SK-N-SH (cell line): ENCODE data around the gene OGFR. TPM values are rescaled to one million over a fixed set of nuclear protein-coding genes. Genes with fewer than 3 reads are reported as not detected.
A peak's percentile ranks its signal among the peaks of the same experiment; 100 is the strongest.

Source experiments
- CTCF ChIA-PET: fragments of 300-600, 350-600 bp; formaldehyde crosslinking; extraction: SDS; loops from one replicate; lab custom pipeline; 2021; lab: Yijun Ruan, JAX
- POLR2A ChIA-PET: fragments of 350-600 bp; sonication (Branson Sonifier 250); formaldehyde crosslinking; extraction: SDS; loops from one replicate; lab custom pipeline; 2020; ENCODE audit warnings: antibody characterized with exemption, inconsistent platforms; lab: Yijun Ruan, JAX
- DNase-seq: peaks from one replicate; pipeline ENCODE4 v3.0.0; 2012
- H2AFZ ChIP-seq: fragments of 200-600 bp; sonication (generic); 2 replicates; pipeline ENCODE4 v1.8.1; 2016; ENCODE audit warnings: antibody characterized with exemption, mild to moderate bottlenecking, low read depth
- H3F3A ChIP-seq: fragments of 200-600 bp; sonication (generic); replicated peaks from 2 replicates; pipeline ENCODE3; 2016; ENCODE audit warnings: antibody characterized with exemption, mild to moderate bottlenecking; ENCODE audit not compliant: insufficient read depth
- H3K27ac ChIP-seq, 2 experiments: fragments of 200-500 bp in 1 of 2; fragments of 200-600 bp in 1 of 2; sonication (Bioruptor generic) in 1 of 2; sonication (generic), shearing (Covaris generic) in 1 of 2; 2 replicates each; pipeline versions ENCODE4 v1.5.1 to v1.6.1; 2014 to 2016; ENCODE audit warnings: low read depth in 2 of 2, inconsistent platforms in 1 of 2, low read length in 1 of 2, mild to moderate bottlenecking in 1 of 2, mixed read lengths in 1 of 2
- H3K27me3 ChIP-seq: fragments of 200-600 bp; sonication (generic), shearing (Covaris generic); 2 replicates; pipeline ENCODE4 v1.6.1; 2016; ENCODE audit warnings: mixed run types; ENCODE audit not compliant: insufficient read depth
- H3K36me3 ChIP-seq, 2 experiments: fragments of 200-500 bp in 1 of 2; fragments of 200-600 bp in 1 of 2; sonication (Bioruptor generic) in 1 of 2; sonication (generic) in 1 of 2; replicated peaks in 1 of 2; 2 replicates each; pipeline versions ENCODE3 to v1.5.1; 2014 to 2016; ENCODE audit warnings: low read length in 1 of 2, mild to moderate bottlenecking in 1 of 2; ENCODE audit not compliant: insufficient read depth in 2 of 2, control insufficient read depth in 1 of 2
- H3K4me1 ChIP-seq, 2 experiments: fragments of 200-500 bp in 1 of 2; fragments of 200-600 bp in 1 of 2; sonication (Bioruptor generic) in 1 of 2; sonication (generic), shearing (Covaris generic) in 1 of 2; 2 replicates each; pipeline versions ENCODE4 v1.5.1 to v1.6.1; 2014 to 2016; ENCODE audit warnings: low read depth in 1 of 2, low read length in 1 of 2, mixed run types in 1 of 2; ENCODE audit not compliant: insufficient read depth in 2 of 2, control insufficient read depth in 1 of 2
- H3K4me2 ChIP-seq: fragments of 200-600 bp; sonication (generic), shearing (Covaris generic); 2 replicates; pipeline ENCODE4 v1.6.1; 2017; ENCODE audit warnings: mixed run types
- H3K4me3 ChIP-seq, 2 experiments: fragments of 200-500 bp in 1 of 2; fragments of 200-600 bp in 1 of 2; sonication (Bioruptor generic) in 1 of 2; sonication (generic), shearing (Covaris generic) in 1 of 2; 2 replicates each; pipeline versions ENCODE4 v1.5.1 to v1.8.1; 2014 to 2016; ENCODE audit warnings: low read depth in 2 of 2, inconsistent platforms in 1 of 2, low read length in 1 of 2, mild to moderate bottlenecking in 1 of 2, mixed read lengths in 1 of 2, moderate library complexity in 1 of 2
- H3K79me2 ChIP-seq: fragments of 200-600 bp; sonication (generic); 2 replicates; pipeline ENCODE4 v1.8.1; 2017; ENCODE audit warnings: mild to moderate bottlenecking; ENCODE audit not compliant: insufficient read depth
- H3K9ac ChIP-seq: fragments of 200-600 bp; sonication (generic); 2 replicates; pipeline ENCODE4 v1.6.1; 2017; ENCODE audit warnings: mixed run types
- H3K9me2 ChIP-seq: fragments of 200-600 bp; sonication (generic); 2 replicates; pipeline ENCODE4 v1.6.1; 2017; ENCODE audit warnings: mixed run types
- H3K9me3 ChIP-seq: fragments of 200-600 bp; sonication (generic); 2 replicates; pipeline ENCODE4 v1.6.1; 2017; ENCODE audit warnings: mixed run types, mild to moderate bottlenecking, moderate library complexity
- H4K20me1 ChIP-seq: fragments of 200-600 bp; sonication (generic); 2 replicates; pipeline ENCODE4 v1.6.1; 2017; ENCODE audit warnings: mild to moderate bottlenecking, mixed run types; ENCODE audit not compliant: insufficient read depth
- CHD2 ChIP-seq: fragments of 150-350 bp; IDR thresholded peaks from 2 replicates; pipeline ENCODE4 v1.6.1; 2018; ENCODE audit warnings: low read length; ENCODE audit not compliant: partially characterized antibody
- ELF1 ChIP-seq: IDR thresholded peaks from 2 replicates; pipeline ENCODE4 v1.4.0; 2012
- EZH2phosphoT487 ChIP-seq: fragments of 200-600 bp; sonication (generic); IDR thresholded peaks from 2 replicates; pipeline ENCODE4 v1.6.1; 2017; ENCODE audit warnings: low read depth, mixed run types, mild to moderate bottlenecking, antibody characterized with exemption, moderate library complexity, borderline replicate concordance
- GABPA ChIP-seq: IDR thresholded peaks from 2 replicates; pipeline ENCODE4 v1.4.0; 2012; ENCODE audit warnings: low read depth, mild to moderate bottlenecking
- GATA2 ChIP-seq: sonication (generic); formaldehyde crosslinking; IDR thresholded peaks from 2 replicates; pipeline ENCODE4 v1.5.0; 2020; ENCODE audit warnings: mild to moderate bottlenecking, missing genetic modification reagents
- JUND ChIP-seq: IDR thresholded peaks from 2 replicates; pipeline ENCODE4 v1.4.0; 2012
- MEF2A ChIP-seq: IDR thresholded peaks from 2 replicates; pipeline ENCODE4 v1.4.0; 2012; ENCODE audit warnings: low read depth, borderline replicate concordance
- RAD21 ChIP-seq: IDR thresholded peaks from 2 replicates; pipeline ENCODE4 v1.6.1; 2012; ENCODE audit warnings: mild to moderate bottlenecking, low read length
- RXRA ChIP-seq: IDR thresholded peaks from 2 replicates; pipeline ENCODE4 v1.4.0; 2012; ENCODE audit warnings: low read depth, mild to moderate bottlenecking, borderline replicate concordance
- SMC3 ChIP-seq: IDR thresholded peaks from 2 replicates; pipeline ENCODE4 v1.6.1; 2012; ENCODE audit warnings: low read depth, low read length, improper control_type of control experiment
- TAF1 ChIP-seq: IDR thresholded peaks from 2 replicates; pipeline ENCODE4 v1.6.1; 2012; ENCODE audit warnings: low read depth, mild to moderate bottlenecking, low read length, moderate library complexity, borderline replicate concordance
- TCF12 ChIP-seq: IDR thresholded peaks from 2 replicates; pipeline ENCODE4 v1.4.0; 2012
- WGBS: methylation state at CpG from one replicate; pipeline ENCODE4 v1.1.6; 2017; ENCODE audit warnings: low lambda C conversion rate; 5-methylcytosine and 5-hydroxymethylcytosine counted together
- polyA plus RNA-seq, 3 experiments: library from polyadenylated mRNA; depleted of rRNA; stranded (reverse); fragments of >200 nt; gene quantifications; 2 replicates each; pipeline ENCODE4 v1.2.3, GENCODE V29; 2012
- TF ChIP-seq, protein P1 (sequence below): fragments of 200-600 bp; sonication (generic); IDR thresholded peaks from 2 replicates; pipeline ENCODE4 v1.6.1; 2017; ENCODE audit warnings: antibody characterized with exemption, mild to moderate bottlenecking, moderate library complexity
- TF ChIP-seq, protein P2 (sequence below): IDR thresholded peaks from 2 replicates; pipeline ENCODE4; 2012
- TF ChIP-seq, protein P3 (sequence below): fragments of 150-350 bp; IDR thresholded peaks from 2 replicates; pipeline ENCODE4 v1.6.1; 2016; ENCODE audit warnings: mild to moderate bottlenecking, low read depth, low read length
- TF ChIP-seq, protein P4 (sequence below): fragments of 150-350 bp; IDR thresholded peaks from 2 replicates; pipeline ENCODE4 v1.6.1; 2017; ENCODE audit warnings: antibody characterized with exemption, low read length, low read depth, borderline replicate concordance

OGFR gene
- polyA plus RNA-seq, 1 of the 3 experiments (the other 2 are of a cell fraction) = 60.8 TPM

DNA sequence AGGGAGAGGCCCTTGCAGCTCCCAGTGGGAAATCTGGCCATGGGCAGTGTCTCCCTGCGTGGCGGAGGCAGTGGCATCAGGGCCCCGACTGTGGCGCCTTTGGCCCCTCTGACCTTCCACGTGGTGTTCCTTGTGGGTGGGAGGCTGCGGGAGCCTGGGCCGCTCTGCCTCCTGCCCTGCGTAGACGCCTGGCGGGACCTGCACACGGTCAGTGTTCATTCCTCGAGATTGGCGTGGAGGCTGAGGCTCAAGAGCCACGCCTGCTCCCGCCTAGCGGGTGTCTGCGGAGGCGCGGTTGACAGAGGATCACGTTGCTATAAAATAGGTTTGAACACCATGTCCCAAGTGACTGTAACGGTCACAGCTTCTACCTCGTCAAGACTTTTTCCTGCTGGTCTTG lies 26.2 kb downstream of the OGFR start:
- Histone ChIP-seq H4K20me1 (no peaks in the 10 kb centered on the region), H3K27ac (no peak overlapping the region), H3K9me2 (no peaks in the 10 kb centered on the region), H2AFZ (no peak overlapping the region), H3K4me1 (peaks cover 0 to 22% of the 10 kb centered on the region in 2 experiments; a peak in 1 of 4 replicates), H3K36me3 (no peaks in the 10 kb centered on the region), H3K4me2 (no peak overlapping the region), H3K9me3 (no peaks in the 10 kb centered on the region), H3K4me3 (no peak overlapping the region), H3K27me3 (no peaks in the 10 kb centered on the region), H3F3A (no peaks in the 10 kb centered on the region), H3K9ac (no peak overlapping the region), H3K79me2 (no peaks in the 10 kb centered on the region)
- WGBS = 88% methylated on average over 13 of the region's 22 CpGs
- ChIA-PET POLR2A (no interaction called here), CTCF (interaction anchor here (0.9 kb wide), 1 partner anchor 14 kb away, joined by 3 read pairs; the partner anchor contains the start of gene COL9A3)
- peak; percentile 14 for DNase-seq
- TF ChIP-seq EZH2phosphoT487 (no peak), RXRA (no peak), TCF12 (no peak), GABPA (no peak), SMC3 (no peak), MEF2A (no peak), ELF1 (no peak), TAF1 (no peak), RAD21 (no peak), JUND (no peak), CHD2 (no peak), GATA2 (no peak)
- TF ChIP-seq, protein P1, sequence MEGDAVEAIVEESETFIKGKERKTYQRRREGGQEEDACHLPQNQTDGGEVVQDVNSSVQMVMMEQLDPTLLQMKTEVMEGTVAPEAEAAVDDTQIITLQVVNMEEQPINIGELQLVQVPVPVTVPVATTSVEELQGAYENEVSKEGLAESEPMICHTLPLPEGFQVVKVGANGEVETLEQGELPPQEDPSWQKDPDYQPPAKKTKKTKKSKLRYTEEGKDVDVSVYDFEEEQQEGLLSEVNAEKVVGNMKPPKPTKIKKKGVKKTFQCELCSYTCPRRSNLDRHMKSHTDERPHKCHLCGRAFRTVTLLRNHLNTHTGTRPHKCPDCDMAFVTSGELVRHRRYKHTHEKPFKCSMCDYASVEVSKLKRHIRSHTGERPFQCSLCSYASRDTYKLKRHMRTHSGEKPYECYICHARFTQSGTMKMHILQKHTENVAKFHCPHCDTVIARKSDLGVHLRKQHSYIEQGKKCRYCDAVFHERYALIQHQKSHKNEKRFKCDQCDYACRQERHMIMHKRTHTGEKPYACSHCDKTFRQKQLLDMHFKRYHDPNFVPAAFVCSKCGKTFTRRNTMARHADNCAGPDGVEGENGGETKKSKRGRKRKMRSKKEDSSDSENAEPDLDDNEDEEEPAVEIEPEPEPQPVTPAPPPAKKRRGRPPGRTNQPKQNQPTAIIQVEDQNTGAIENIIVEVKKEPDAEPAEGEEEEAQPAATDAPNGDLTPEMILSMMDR = no peak
- TF ChIP-seq, protein P2, sequence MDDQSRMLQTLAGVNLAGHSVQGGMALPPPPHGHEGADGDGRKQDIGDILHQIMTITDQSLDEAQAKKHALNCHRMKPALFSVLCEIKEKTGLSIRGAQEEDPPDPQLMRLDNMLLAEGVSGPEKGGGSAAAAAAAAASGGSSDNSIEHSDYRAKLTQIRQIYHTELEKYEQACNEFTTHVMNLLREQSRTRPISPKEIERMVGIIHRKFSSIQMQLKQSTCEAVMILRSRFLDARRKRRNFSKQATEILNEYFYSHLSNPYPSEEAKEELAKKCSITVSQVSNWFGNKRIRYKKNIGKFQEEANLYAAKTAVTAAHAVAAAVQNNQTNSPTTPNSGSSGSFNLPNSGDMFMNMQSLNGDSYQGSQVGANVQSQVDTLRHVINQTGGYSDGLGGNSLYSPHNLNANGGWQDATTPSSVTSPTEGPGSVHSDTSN = no peak
- TF ChIP-seq, protein P3, sequence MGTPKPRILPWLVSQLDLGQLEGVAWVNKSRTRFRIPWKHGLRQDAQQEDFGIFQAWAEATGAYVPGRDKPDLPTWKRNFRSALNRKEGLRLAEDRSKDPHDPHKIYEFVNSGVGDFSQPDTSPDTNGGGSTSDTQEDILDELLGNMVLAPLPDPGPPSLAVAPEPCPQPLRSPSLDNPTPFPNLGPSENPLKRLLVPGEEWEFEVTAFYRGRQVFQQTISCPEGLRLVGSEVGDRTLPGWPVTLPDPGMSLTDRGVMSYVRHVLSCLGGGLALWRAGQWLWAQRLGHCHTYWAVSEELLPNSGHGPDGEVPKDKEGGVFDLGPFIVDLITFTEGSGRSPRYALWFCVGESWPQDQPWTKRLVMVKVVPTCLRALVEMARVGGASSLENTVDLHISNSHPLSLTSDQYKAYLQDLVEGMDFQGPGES = no peak
- TF ChIP-seq, protein P4, sequence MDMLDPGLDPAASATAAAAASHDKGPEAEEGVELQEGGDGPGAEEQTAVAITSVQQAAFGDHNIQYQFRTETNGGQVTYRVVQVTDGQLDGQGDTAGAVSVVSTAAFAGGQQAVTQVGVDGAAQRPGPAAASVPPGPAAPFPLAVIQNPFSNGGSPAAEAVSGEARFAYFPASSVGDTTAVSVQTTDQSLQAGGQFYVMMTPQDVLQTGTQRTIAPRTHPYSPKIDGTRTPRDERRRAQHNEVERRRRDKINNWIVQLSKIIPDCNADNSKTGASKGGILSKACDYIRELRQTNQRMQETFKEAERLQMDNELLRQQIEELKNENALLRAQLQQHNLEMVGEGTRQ = no peak
